Activated T-helper 1 cell treated with anti-CD3 and anti-CD28 coated beads, Interleukin-2, amount 50 U/mL, for 16 hours (primary cell): Measurements from ENCODE around the gene PREX1.

Experiments
- DNase-seq, 2 donors: peaks; one replicate each; pipeline ENCODE4 v3.0.0-alpha.2; 2020; ENCODE audit warnings: low read depth in 1 of 2, low spot score in 1 of 2

PREX1 gene

GRCh38 chr20:48721324-48722001 is 106.3 kb downstream of the PREX1 start:
- no peak for DNase-seq

GRCh38 chr20:48720256-48720985 is 107.4 kb downstream of the PREX1 start:
- DNase-seq: no peak

- no peak for DNase-seq
Measured at GRCh38 chr20:48719598-48720255, 108.1 kb downstream of the PREX1 start.

GRCh38 chr20:48718786-48719578 is 108.8 kb downstream of the PREX1 start:
- peak in 1 of 2 donors; percentile 11 for DNase-seq

- no peak for DNase-seq
Measured at GRCh38 chr20:48717680-48718223, 110.0 kb downstream of the PREX1 start.

GRCh38 chr20:48717095-48717672 is 110.6 kb downstream of the PREX1 start:
- DNase-seq: no peak

- DNase-seq: no peak
Measured at GRCh38 chr20:48716541-48716940, 111.3 kb downstream of the PREX1 start.

- peak; percentile 13 to 32 for DNase-seq
Measured at GRCh38 chr20:48716086-48716485, 111.7 kb downstream of the PREX1 start.

DNA sequence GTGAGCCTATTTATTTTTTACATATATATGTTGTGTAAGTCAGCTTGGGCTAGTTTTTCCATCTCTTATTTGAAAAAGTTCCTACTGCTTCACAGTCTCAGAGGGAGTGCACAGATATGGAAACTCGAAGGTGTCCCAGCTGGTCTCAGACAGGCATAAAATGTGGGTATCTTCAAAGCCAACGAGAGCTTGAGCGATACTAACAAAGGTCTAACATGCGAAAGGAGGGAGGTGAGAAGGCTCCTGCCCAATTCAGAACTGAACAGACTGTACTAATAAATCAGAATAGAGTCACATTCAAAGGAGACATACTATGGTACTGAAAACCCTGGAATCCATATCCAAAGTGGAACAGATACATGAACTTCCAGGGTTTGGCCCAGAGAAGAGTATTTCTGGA is 113.0 kb downstream of the PREX1 start:
- no peak for DNase-seq

DNA sequence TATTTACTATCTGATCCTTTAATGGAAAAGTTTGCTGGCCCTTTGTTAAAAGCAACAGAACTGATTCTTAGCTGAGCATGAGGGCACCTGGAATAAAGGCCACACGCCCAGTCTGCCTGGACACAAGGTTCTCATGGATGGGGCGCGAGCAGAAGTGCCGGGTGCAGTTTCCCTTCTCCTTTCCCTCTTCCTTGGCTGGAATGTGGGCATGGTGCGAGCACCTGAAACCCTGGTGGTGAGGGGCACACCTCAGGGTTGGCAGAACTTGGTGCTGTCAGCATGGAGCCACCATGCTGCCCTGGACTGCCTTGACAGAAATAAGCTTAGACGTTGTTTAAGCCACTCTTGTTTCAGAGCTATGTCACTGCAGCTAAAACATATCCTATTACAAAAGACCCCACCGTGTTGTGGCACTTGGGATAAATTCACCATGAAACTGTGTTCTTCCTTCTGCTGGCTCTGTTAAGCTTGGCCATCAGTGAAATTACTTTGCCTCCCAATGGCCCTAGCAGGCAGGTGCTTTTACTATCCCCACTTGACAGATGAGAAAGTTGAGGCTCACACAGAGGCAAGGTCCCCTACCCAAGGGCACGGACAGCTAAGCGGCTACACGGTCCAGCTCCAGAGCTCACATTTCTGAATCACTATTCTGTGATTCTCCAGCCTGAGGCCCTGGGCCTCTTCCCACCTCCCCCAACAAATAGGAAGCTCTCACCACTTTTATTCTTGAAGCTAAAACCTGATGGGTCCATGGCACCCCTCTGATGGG is 115.9 kb downstream of the PREX1 start:
- no peak for DNase-seq

DNA sequence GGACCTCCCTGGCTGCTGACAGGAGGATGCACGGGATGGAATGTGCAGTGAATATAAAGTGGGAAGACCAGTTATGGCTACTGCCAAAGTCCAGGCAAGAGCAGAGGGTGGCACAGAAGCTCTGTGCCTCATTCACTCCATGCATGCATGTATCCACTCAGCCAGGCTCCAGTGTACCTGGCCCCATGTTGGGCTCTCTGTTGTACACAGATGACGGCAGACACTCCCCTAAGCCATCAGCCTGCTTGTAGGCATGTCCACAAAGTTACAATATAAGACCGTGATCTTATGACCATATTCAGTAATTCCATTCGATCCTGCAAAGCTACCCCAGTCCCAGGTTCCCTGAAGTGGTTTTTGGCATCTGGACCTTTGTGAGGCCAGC is 116.8 kb downstream of the PREX1 start:
- no peak for DNase-seq

DNA sequence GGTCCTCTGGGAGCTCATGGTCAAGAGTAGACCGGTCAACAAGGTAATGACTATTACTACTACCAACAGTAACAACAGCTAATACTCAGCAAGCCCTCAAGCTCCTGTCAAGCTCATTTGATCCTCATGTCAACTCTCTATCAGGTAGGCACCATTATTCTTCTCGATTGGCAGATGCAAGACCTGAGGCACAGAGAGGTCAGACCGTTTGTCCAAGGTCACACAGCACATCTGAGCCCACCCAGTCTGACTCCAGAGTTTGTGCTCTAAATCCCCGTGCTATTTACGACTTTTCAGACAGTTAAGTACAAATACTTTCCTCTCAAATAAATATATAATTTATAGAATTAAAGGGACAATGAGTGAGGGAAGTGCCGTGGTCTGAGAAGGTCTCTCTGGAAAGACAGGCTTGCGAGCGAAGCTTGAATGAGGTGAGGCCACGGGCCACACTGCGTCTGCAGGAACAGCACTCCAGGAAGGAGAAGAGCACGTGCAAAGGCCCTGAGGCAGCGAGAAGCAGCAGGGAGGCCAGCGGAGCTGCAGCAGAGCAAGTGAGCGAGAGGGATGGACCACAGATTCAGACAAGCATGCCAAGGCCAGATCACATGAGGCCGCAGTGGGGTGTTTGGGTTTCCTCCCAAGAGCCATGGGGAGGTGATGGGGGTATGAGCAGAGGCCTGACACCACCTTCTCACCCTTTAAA is 117.3 kb downstream of the PREX1 start:
- no peak for DNase-seq

GRCh38 chr20:48709744-48710143 is 118.1 kb downstream of the PREX1 start:
- DNase-seq: no peak

- DNase-seq: no peak
Measured at GRCh38 chr20:48709058-48709691, 118.6 kb downstream of the PREX1 start.

DNA sequence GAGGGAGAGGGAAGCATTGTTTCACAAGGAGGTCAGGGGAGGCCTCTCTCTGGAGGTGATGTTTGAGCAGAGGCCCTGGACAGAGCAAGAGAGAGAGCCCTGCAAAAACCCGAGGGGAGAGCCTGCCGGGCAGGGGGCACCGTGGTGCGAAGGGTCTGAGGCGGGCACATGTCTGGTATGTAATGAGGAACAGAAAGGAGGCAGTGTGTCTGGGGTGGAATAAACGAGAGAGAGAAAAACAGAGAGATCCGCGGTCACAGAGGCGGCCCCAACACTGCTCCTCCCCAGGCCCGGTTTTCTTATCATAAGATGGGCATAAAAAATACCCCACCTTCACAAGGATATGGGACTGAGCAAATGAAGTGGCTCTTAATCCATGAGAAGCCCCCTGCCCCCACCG is 119.2 kb downstream of the PREX1 start:
- DNase-seq: no peak

- DNase-seq: no peak
Measured at GRCh38 chr20:48708116-48708515, 119.7 kb downstream of the PREX1 start.

- DNase-seq: no peak
Measured at GRCh38 chr20:48706710-48707365, 121.0 kb downstream of the PREX1 start.

DNA sequence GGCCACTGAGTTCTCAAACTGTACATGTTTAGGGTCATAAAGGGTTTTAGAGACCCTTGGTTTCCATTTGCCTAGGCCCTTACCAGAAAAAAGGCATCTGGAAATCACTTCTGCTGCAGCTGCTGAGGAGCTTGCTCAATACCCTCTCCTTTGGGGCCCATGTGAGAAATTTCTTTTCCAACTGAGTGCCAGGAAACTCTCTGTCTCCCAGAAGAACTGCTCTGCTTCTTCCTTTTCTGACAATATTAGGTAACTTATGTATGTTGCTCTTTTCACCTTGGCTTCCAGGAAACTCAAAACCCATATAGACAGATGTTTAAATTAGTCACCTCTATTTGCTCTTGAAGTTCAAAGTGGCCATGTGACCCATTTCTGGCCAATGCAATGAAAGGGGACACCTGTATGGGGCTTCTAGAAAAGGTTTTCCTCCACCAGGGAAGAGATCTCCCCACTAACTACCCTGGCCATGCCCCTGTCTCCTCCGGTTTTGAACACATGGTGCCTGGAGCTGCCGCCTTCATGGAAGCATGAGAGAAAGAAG is 121.6 kb downstream of the PREX1 start:
- DNase-seq: no peak
